Ishikawa (cell line): ENCODE measurements around the gene TMEM208.

Source experiments
- CEBPB ChIP-seq: IDR thresholded peaks from 2 replicates; pipeline ENCODE4 v1.6.1; 2012
- CREB1 ChIP-seq: IDR thresholded peaks from 2 replicates; pipeline ENCODE4 v1.6.1; 2012; ENCODE audit warnings: low read depth
- EGR1 ChIP-seq: IDR thresholded peaks from 2 replicates; pipeline ENCODE4 v1.6.1; 2012
- EP300 ChIP-seq: IDR thresholded peaks from 2 replicates; pipeline ENCODE4 v1.6.1; 2012; ENCODE audit warnings: borderline replicate concordance
- FOXM1 ChIP-seq: IDR thresholded peaks from 2 replicates; pipeline ENCODE4 v1.6.1; 2012; ENCODE audit warnings: low read depth, borderline replicate concordance
- NFIC ChIP-seq: IDR thresholded peaks from 2 replicates; pipeline ENCODE4 v1.6.1; 2012
- RAD21 ChIP-seq: IDR thresholded peaks from 2 replicates; pipeline ENCODE4 v1.6.1; 2012; ENCODE audit warnings: low read depth
- TAF1 ChIP-seq: IDR thresholded peaks from 2 replicates; pipeline ENCODE4 v1.6.1; 2012; ENCODE audit warnings: low read depth, mild to moderate bottlenecking
- TCF12 ChIP-seq: IDR thresholded peaks from 2 replicates; pipeline ENCODE4 v1.6.1; 2012; ENCODE audit warnings: low read depth
- TEAD4 ChIP-seq: IDR thresholded peaks from 2 replicates; pipeline ENCODE4 v1.6.1; 2012
- USF1 ChIP-seq: IDR thresholded peaks from 2 replicates; pipeline ENCODE4 v1.6.1; 2012
- YY1 ChIP-seq: IDR thresholded peaks from 2 replicates; pipeline ENCODE4 v1.6.1; 2012; ENCODE audit warnings: low read depth
- ZBTB7A ChIP-seq: IDR thresholded peaks from 2 replicates; pipeline ENCODE4 v1.6.1; 2012; ENCODE audit warnings: low read depth
- TF ChIP-seq, protein P1 (sequence below): IDR thresholded peaks from 2 replicates; pipeline ENCODE4 v1.6.1; 2012
- TF ChIP-seq, protein P2 (sequence below): IDR thresholded peaks from 2 replicates; pipeline ENCODE4 v1.6.1; 2012; ENCODE audit warnings: low read depth, mild to moderate bottlenecking

TMEM208 gene

DNA sequence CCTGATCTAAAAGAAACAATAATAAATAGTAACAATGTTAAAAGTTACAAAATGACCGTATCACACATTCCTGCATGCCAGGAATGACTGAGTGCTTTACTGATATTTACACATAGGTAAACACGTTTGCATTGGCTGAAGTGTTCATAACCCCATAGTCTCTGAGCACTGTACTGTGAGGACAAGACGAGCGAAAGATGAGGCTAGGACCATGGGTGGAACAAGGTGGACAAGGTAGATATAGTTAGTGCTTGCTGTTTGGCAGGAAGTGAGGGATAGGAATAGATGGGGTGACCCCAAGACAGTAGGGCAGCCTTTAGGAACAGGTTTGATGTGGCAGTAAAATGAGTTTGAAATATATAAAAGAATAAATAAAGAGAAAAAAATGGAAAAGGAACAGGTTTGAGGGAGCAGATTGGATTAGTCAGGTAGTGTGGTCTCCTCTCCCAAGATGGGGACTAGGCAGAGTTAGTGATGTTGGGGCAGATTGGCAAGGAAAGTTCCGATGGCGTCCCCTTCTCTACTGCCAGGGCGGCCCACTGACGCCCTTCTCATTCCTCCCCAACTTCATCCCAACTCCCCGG is 35.4 kb upstream of the TMEM208 start:
- TF ChIP-seq TEAD4 (no peak), TCF12 (no peak), FOXM1 (no peak), CEBPB (no peak), NFIC (no peak), EP300 (no peak), EGR1 (no peak), ZBTB7A (no peak), TAF1 (no peak), YY1 (no peak), CREB1 (no peak), USF1 (no peak), RAD21 (no peak)
- TF ChIP-seq, protein P1, sequence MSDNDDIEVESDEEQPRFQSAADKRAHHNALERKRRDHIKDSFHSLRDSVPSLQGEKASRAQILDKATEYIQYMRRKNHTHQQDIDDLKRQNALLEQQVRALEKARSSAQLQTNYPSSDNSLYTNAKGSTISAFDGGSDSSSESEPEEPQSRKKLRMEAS: no peak

- TF ChIP-seq TCF12 (peak; percentile 36; the same call in 1 of the 2 replicates), EGR1 (0 out of 2 replicates have a peak, but pooled peaks have one; percentile 9), FOXM1 (no peak), USF1 (peak; percentile 50), TAF1 (peak; percentile 41; the same call in 1 of the 2 replicates), CREB1 (no peak), ZBTB7A (no peak), EP300 (no peak), RAD21 (no peak), YY1 (0 out of 2 replicates have a peak, but pooled peaks have one; percentile 55), TEAD4 (no peak), NFIC (no peak), CEBPB (no peak)
- TF ChIP-seq, protein P2, sequence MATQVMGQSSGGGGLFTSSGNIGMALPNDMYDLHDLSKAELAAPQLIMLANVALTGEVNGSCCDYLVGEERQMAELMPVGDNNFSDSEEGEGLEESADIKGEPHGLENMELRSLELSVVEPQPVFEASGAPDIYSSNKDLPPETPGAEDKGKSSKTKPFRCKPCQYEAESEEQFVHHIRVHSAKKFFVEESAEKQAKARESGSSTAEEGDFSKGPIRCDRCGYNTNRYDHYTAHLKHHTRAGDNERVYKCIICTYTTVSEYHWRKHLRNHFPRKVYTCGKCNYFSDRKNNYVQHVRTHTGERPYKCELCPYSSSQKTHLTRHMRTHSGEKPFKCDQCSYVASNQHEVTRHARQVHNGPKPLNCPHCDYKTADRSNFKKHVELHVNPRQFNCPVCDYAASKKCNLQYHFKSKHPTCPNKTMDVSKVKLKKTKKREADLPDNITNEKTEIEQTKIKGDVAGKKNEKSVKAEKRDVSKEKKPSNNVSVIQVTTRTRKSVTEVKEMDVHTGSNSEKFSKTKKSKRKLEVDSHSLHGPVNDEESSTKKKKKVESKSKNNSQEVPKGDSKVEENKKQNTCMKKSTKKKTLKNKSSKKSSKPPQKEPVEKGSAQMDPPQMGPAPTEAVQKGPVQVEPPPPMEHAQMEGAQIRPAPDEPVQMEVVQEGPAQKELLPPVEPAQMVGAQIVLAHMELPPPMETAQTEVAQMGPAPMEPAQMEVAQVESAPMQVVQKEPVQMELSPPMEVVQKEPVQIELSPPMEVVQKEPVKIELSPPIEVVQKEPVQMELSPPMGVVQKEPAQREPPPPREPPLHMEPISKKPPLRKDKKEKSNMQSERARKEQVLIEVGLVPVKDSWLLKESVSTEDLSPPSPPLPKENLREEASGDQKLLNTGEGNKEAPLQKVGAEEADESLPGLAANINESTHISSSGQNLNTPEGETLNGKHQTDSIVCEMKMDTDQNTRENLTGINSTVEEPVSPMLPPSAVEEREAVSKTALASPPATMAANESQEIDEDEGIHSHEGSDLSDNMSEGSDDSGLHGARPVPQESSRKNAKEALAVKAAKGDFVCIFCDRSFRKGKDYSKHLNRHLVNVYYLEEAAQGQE: no peak
- TF ChIP-seq, protein P1: no peak; the same call in none of the 2 replicates
Observed at GRCh38 chr16:67191995-67192681, 34.8 kb upstream of the TMEM208 start, which contains the start of gene E2F4. TSS of gene E2F4 (plus strand) at chr16:67192155. CDS start at chr16:67192228, 73 bp downstream.

DNA sequence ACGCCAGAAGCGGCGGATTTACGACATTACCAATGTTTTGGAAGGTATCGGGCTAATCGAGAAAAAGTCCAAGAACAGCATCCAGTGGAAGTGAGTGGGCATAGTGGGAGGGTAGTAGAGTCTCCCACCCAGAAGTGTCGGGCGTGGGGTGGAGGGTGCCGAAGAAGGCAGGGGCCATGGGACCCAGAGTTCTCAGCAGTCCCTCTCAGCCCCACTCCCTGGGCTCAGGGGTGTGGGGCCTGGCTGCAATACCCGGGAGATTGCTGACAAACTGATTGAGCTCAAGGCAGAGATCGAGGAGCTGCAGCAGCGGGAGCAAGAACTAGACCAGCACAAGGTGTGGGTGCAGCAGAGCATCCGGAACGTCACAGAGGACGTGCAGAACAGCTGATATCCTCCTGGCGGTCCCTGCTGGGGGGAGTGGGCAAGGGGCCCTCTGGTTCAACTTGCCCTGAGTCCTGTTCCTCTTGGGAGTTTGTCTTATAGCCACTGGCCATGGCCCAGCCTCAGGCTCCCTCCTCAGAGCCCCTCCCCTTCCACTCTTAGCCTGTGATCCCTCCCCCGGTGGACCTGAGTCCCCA is 34.1 kb upstream of the TMEM208 start:
- TF ChIP-seq, protein P2: no peak
- no peak for TF ChIP-seq EGR1
- no peak for TF ChIP-seq YY1
- TF ChIP-seq, protein P1: no peak
- no peak for TF ChIP-seq RAD21
- no peak for TF ChIP-seq NFIC
- TF ChIP-seq CREB1: no peak
- no peak for TF ChIP-seq USF1
- no peak for TF ChIP-seq CEBPB
- no peak for TF ChIP-seq TCF12
- no peak for TF ChIP-seq ZBTB7A
- no peak for TF ChIP-seq FOXM1
- no peak for TF ChIP-seq EP300
- TF ChIP-seq TEAD4: no peak
- TF ChIP-seq TAF1: no peak

DNA sequence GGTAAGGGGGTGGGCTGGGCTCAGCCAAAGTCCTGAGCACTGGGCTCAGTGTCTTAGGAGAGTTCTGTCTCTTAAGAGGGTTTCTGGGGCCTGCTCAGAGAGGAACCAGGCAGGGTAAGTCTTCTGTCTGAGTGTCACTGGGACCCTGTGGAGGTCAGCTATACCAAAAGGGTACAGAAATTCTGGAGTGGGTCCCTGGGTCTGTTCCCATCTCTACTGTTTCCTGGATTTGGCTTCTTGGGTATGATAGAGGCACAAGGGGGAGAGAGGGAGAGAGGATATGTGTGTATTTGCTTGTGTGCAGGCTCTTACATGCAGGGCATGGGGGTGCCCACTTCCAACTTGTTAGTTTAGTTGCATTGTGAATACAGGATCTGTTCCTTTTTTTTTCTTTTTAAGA is 33.4 kb upstream of the TMEM208 start:
- no peak for TF ChIP-seq FOXM1
- TF ChIP-seq TEAD4: no peak
- no peak for TF ChIP-seq NFIC
- TF ChIP-seq CEBPB: no peak
- TF ChIP-seq USF1: no peak
- no peak for TF ChIP-seq YY1
- TF ChIP-seq, protein P2: no peak
- no peak for TF ChIP-seq CREB1
- no peak for TF ChIP-seq ZBTB7A
- TF ChIP-seq EGR1: no peak
- no peak for TF ChIP-seq TCF12
- TF ChIP-seq TAF1: no peak
- no peak for TF ChIP-seq RAD21
